Neural progenitor cell (in vitro differentiated cells): ENCODE results near the gene PROSER2.

Experiments used
- CTCF ChIP-seq: fragments of 200-600 bp; sonication (generic); IDR thresholded peaks from 2 replicates; pipeline ENCODE4 v1.5.1; 2017; ENCODE audit warnings: antibody characterized with exemption, mild to moderate bottlenecking
- EZH2 ChIP-seq: fragments of 200-600 bp; sonication (generic); IDR thresholded peaks from 2 replicates; pipeline ENCODE4 v1.6.1; 2017; ENCODE audit warnings: antibody characterized with exemption, mild to moderate bottlenecking, moderate library complexity
- EZH2phosphoT487 ChIP-seq: fragments of 200-600 bp; sonication (generic); IDR thresholded peaks from 2 replicates; pipeline ENCODE4 v1.6.1; 2017; ENCODE audit warnings: antibody characterized with exemption

DNA sequence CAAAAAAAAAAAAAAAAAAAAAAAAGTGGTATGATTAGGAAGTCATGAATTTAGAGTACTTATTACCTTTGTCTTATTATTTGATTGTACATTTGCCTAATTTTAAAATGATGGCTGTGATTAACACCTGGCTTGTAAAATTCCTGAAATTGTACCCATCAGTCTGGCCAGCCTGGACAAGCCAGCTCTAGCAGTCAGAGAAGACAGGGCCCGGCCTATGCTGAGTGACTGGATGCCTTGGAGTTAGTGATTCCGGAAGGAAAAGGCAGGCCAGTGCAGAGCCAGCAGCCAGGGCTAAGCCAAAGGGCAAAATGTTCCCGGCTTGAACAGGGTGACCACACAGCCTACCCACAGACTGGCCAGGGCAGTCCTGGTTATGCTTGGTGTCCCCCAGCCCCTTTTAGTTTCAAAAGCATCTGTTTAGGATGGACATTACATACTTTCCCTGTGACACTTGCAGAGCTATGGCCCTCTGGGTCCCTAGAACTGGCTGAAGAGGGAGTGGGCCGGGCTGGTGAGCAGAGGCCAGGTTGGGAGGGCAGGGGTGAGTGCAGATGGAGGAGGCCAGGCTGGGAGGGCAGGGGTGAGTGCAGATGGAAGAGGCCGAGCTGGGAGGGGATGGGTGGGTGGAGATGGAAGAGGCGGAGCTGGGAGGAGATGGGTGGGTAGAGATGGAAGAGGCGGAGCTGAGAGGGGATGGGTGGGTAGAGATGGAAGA lies 61.7 kb downstream of the PROSER2 start:
- TF ChIP-seq CTCF (no peak), EZH2phosphoT487 (no peak), EZH2 (no peak)
